Sigmoid colon (tissue), 7 donors: ENCODE results near the gene OR13H1. TPM values are rescaled to one million over a fixed set of nuclear protein-coding genes. Genes with fewer than 3 reads are reported as not detected.
"Not testable (repeated sequence)": the region's sequence is repeated elsewhere in the genome, so short reads cannot be mapped to it uniquely, and the experiment has no call there.

Experiments used
- DNase-seq: peaks from one replicate; pipeline ENCODE4 v3.0.0-alpha.2; 2019
- H3K27ac ChIP-seq, 4 donors: fragments of 200-600 bp; sonication (generic); one replicate each; pipeline ENCODE4 v1.5.1; 2016 to 2019; ENCODE audit warnings: mild to moderate bottlenecking in 1 of 4
- H3K27me3 ChIP-seq, 3 donors: fragments of 200-600 bp; sonication (generic); one replicate each; pipeline ENCODE4 v1.5.1; 2019; ENCODE audit warnings: mild to moderate bottlenecking in 1 of 3
- H3K36me3 ChIP-seq, 4 donors: fragments of 200-600 bp; sonication (generic); one replicate each; pipeline ENCODE4 v1.5.1; 2016 to 2019
- H3K4me1 ChIP-seq, 4 donors: fragments of 200-600 bp; sonication (generic); one replicate each; pipeline ENCODE4 v1.5.1; 2017 to 2019
- H3K4me3 ChIP-seq, 4 donors: fragments of 200-600 bp; sonication (generic); one replicate each; pipeline ENCODE4 v1.5.1; 2017 to 2019; ENCODE audit warnings: mild to moderate bottlenecking in 2 of 4, moderate library complexity in 1 of 4
- H3K9me3 ChIP-seq, 4 donors: fragments of 200-600 bp in 3 of 4; sonication (generic) in 3 of 4; one replicate each; pipeline versions ENCODE4 v1.5.1 to v1.6.1; 2013 to 2019
- EP300 ChIP-seq, 4 donors: sonication (generic); formaldehyde crosslinking; IDR thresholded peaks; one replicate each; pipeline ENCODE4 v1.6.1; 2017; ENCODE audit warnings: antibody characterized with exemption in 4 of 4
- POLR2A ChIP-seq, 2 donors: fragments of 450-650 bp; IDR thresholded peaks; one replicate each; pipeline ENCODE4 v1.6.1; 2016; ENCODE audit warnings: antibody characterized with exemption in 2 of 2, mild to moderate bottlenecking in 2 of 2, moderate library complexity in 2 of 2
- POLR2AphosphoS5 ChIP-seq, 4 donors: sonication (generic); formaldehyde crosslinking; IDR thresholded peaks; one replicate each; pipeline ENCODE4 v1.6.1; 2017; ENCODE audit warnings: antibody characterized with exemption in 4 of 4
- WGBS, 2 donors: extraction: QIAGEN DNeasy Blood & Tissue Kit; methylation state at CpG; one replicate each; pipeline ENCODE4 v1.1.7; 2013; 5-methylcytosine and 5-hydroxymethylcytosine counted together
- intact Hi-C: fragments of 100-400 bp; cut with DNase I; formaldehyde crosslinking; loops from one replicate; pipeline ENCODE4 v1.15.1; 2023
- polyA plus RNA-seq, 3 donors: library from polyadenylated mRNA; stranded (reverse); fragments of 200-250 nt; gene quantifications; one replicate each; pipeline ENCODE4 v1.2.3, GENCODE V29; 2013
- total RNA-seq, 4 donors: library from RNA; depleted of rRNA; stranded (reverse); fragments of >200 nt; gene quantifications; one replicate each; pipeline ENCODE4 v1.1.0, GENCODE V29; 2016
- TF ChIP-seq, protein P1 (sequence below), 4 experiments: fragments of 450-650 bp in 3 of 4; fragments of 200-600 bp in 1 of 4; IDR thresholded peaks; one replicate each; pipeline ENCODE4 v1.5.1; 2016 to 2019; ENCODE audit warnings: antibody characterized with exemption in 4 of 4, mild to moderate bottlenecking in 3 of 4, moderate library complexity in 2 of 4
- donor health status: healthy with polysubstance abuse.
- donor health status: Bipolar disorder and iron deficiency.
- donor health status: healthy.

OR13H1 gene
- total and polyA plus RNA-seq, 7 donors, result not detected

DNA sequence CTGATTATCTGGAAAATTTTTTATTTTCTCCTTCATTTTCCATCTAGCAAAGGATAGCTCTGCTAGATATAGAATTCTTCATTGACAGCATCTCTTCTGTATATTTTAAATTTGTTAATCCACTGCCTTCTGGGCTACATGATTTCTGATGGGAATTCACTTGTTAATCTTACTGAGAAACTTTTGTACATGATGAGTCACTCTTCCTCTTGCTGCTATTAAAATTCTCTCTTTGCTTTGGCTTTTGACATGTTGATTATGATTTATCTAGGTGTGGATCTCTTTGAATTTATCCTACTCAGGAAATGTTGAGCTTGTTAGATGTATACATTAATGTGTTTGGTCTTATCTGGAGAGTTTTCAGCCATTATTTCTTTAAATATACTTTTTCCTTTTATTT is 27.5 kb downstream of the OR13H1 start:
- Histone ChIP-seq H3K4me1 (no peaks in the 10 kb centered on the region), H3K9me3 (no peaks in the 10 kb centered on the region), H3K27me3 (no peaks in the 10 kb centered on the region), H3K27ac (no peak overlapping the region), H3K4me3 (no peak overlapping the region), H3K36me3 (no peaks in the 10 kb centered on the region)
- intact Hi-C loops, result no loop called here
- TF ChIP-seq, protein P1, sequence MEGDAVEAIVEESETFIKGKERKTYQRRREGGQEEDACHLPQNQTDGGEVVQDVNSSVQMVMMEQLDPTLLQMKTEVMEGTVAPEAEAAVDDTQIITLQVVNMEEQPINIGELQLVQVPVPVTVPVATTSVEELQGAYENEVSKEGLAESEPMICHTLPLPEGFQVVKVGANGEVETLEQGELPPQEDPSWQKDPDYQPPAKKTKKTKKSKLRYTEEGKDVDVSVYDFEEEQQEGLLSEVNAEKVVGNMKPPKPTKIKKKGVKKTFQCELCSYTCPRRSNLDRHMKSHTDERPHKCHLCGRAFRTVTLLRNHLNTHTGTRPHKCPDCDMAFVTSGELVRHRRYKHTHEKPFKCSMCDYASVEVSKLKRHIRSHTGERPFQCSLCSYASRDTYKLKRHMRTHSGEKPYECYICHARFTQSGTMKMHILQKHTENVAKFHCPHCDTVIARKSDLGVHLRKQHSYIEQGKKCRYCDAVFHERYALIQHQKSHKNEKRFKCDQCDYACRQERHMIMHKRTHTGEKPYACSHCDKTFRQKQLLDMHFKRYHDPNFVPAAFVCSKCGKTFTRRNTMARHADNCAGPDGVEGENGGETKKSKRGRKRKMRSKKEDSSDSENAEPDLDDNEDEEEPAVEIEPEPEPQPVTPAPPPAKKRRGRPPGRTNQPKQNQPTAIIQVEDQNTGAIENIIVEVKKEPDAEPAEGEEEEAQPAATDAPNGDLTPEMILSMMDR (IDR thresholded peaks at IDR 0.05), result no peak
- TF ChIP-seq POLR2AphosphoS5 (IDR thresholded peaks at IDR 0.05), result no peak
- TF ChIP-seq EP300 (IDR thresholded peaks at IDR 0.05), result no peak
- TF ChIP-seq POLR2A (IDR thresholded peaks at IDR 0.05), result no peak
- DNase-seq, result no peak

DNA sequence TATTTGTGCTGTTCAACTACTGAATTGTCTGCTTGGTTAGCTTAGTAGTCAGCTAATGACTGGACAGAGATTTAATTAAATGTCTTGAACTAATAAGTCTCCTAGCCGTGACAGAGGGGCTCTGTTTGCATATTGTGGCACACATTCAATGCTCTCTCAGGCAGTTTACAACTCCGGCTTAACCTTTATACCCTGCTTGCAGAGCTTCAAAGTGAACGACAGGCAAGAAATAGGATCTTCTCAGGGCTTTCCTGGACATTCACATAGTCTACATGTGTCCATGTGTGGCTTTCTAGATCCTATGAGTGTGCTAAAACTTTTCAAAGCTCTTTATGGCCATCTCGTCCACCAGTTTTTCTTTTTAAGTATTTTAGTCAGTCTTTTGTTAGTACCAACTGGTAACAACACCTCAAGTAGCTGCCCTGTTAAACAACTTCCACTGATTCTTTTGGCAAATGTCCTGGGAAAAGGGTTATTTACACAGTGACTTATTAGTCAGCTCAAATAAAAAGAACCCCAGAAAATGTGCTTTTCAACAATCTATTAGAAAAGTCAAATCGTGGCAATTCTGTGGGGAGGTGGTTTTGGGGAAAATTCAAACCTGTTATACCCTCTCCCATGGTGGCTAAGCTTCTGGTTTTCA is 28.6 kb downstream of the OR13H1 start:
- Histone ChIP-seq H3K4me1 (no peaks in the 10 kb centered on the region), H3K27ac (no peak overlapping the region), H3K9me3 (no peaks in the 10 kb centered on the region), H3K4me3 (no peak overlapping the region), H3K27me3 (no peaks in the 10 kb centered on the region), H3K36me3 (no peaks in the 10 kb centered on the region)
- intact Hi-C loops, result no loop called here
- 16 to 49% methylated on average over 5 of the region's 5 CpGs for WGBS, 2 donors
- no peak for DNase-seq
- TF ChIP-seq POLR2AphosphoS5 (IDR thresholded peaks at IDR 0.05) (no peak), EP300 (IDR thresholded peaks at IDR 0.05) (no peak), POLR2A (IDR thresholded peaks at IDR 0.05) (no peak)
- TF ChIP-seq, protein P1 (IDR thresholded peaks at IDR 0.05), result no peak

DNA sequence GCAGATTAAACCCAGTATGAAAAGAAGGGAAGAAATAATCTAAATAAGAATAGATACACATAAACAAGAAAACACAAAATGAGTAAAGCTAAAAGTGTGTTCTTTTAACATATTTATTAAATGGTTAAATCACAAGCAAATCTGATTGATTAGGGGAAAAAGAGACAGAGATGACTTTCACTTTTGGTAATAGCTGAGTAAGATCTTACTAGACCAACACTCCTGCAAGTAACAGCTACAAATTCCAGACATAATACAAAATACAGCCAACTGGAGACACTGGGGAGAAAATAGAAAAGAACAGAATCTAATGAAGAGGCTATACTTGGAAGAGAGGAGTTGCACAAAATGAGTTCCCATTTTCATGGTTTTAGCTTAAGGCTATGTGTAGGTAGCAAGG is 33.5 kb downstream of the OR13H1 start:
- intact Hi-C loops, result no loop called here
- DNase-seq, result no peak
- TF ChIP-seq, protein P1 (IDR thresholded peaks at IDR 0.05), result no peak
- no peak for TF ChIP-seq EP300 (IDR thresholded peaks at IDR 0.05)
- TF ChIP-seq POLR2AphosphoS5 (IDR thresholded peaks at IDR 0.05), result no peak
- no peak for TF ChIP-seq POLR2A (IDR thresholded peaks at IDR 0.05)
- H3K27ac ChIP-seq, result no peak overlapping the region
- H3K9me3 ChIP-seq, result no peaks in the 10 kb centered on the region
- no peaks in the 10 kb centered on the region for H3K4me1 ChIP-seq
- no peak overlapping the region for H3K4me3 ChIP-seq
- H3K36me3 ChIP-seq, result no peaks in the 10 kb centered on the region
- no peaks in the 10 kb centered on the region for H3K27me3 ChIP-seq

DNA sequence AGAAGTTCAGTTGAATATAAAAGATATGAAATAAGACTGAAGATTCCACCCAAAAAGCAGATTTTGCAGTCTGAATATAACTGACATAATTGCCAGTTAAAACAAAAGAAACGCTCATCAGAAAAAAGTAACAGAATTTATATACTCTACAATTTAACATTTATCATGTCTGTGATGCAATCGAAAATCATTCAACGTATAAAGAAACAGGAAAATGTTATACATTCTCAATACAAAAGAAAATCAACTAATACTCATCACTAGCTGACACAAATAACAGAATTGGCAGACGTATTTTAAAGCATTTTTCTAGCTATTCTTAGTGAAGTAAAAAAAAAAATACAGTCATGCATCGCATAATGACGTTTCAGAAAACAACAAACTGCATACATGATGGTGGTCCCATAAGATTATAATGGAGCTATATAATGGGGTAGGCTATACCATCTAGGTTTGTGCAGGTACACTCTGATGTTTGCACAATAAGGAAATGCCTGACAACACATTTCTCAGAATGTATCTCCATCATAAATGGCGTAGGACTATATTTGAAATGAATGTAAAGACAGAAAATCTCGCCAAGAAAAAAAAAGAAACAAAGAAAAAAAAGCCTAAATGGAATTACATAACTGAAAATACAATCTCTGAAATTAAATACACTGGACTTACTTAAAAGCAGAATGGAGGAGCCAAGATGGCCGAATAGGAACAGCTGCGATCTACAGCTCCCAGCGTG is 34.3 kb downstream of the OR13H1 start:
- no peaks in the 10 kb centered on the region for H3K9me3 ChIP-seq
- H3K27ac ChIP-seq, result no peak overlapping the region
- intact Hi-C loops, result no loop called here
- no peak overlapping the region for H3K4me3 ChIP-seq
- H3K4me1 ChIP-seq, result no peaks in the 10 kb centered on the region
- no peak for DNase-seq
- no peaks in the 10 kb centered on the region for H3K36me3 ChIP-seq
- H3K27me3 ChIP-seq, result no peaks in the 10 kb centered on the region
- WGBS, 2 donors, result 90 to 95% methylated on average over 11 of the region's 11 CpGs
- no peak for TF ChIP-seq EP300 (IDR thresholded peaks at IDR 0.05)
- TF ChIP-seq POLR2AphosphoS5 (IDR thresholded peaks at IDR 0.05), result no peak
- TF ChIP-seq, protein P1 (IDR thresholded peaks at IDR 0.05), result no peak
- TF ChIP-seq POLR2A (IDR thresholded peaks at IDR 0.05), result no peak

DNA sequence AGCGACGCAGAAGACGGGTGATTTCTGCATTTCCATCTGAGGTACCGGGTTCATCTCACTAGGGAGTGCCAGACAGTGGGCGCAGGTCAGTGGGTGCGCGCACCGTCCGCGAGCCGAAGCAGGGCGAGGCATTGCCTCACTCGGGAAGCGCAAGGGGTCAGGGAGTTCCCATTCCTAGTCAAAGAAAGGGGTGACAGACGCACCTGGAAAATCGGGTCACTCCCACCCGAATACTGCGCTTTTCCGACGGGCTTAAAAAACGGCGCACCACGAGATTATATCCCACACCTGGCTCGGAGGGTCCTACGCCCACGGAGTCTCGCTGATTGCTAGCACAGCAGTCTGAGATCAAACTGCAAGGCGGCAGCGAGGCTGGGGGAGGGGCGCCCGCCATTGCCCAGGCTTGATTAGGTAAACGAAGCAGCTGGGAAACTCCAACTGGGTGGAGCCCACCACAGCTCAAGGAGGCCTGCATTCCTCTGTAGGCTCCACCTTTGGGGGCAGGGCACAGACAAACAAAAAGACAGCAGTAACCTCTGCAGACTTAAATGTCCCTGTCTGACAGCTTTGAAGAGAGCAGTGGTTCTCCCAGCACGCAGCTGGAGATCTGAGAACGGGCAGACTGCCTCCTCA is 35.0 kb downstream of the OR13H1 start:
- intact Hi-C loops, H3K36me3 ChIP-seq, H3K4me3 ChIP-seq, H3K9me3 ChIP-seq, H3K27ac ChIP-seq, DNase-seq, H3K27me3 ChIP-seq, H3K4me1 ChIP-seq: not testable (repeated sequence)
- WGBS, 2 donors, result 83 to 85% methylated on average over 25 to 28 of the region's 34 CpGs
